ENCODE data around the gene LRMDA.
A peak's percentile ranks its signal among the peaks of the same experiment; 100 is the strongest.

LRMDA gene

DNA sequence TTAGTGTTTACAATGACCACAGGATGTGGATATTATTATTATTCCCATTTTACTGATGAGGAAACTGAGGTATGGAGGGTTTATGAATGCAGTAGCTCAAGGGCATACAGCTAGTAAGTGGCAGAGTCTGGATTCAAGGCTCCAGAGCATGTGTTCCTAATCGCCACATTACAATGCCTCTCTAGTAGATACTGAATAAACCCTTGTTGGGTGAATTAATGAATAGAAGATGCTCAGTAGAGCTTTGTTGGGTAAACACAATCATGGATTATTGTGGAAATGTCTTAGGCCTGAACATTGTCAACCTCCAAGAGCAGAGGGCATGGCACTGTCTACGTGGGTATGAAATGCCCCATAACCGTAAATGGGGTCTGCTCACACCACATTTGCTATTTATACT lies 545.3 kb downstream of the LRMDA start:
- no peak for DNase-seq (ENCODE audit: low read depth)
- no peak overlapping the region for H3K4me3 ChIP-seq (ENCODE audit: low read length)
- TF ChIP-seq, protein P1, sequence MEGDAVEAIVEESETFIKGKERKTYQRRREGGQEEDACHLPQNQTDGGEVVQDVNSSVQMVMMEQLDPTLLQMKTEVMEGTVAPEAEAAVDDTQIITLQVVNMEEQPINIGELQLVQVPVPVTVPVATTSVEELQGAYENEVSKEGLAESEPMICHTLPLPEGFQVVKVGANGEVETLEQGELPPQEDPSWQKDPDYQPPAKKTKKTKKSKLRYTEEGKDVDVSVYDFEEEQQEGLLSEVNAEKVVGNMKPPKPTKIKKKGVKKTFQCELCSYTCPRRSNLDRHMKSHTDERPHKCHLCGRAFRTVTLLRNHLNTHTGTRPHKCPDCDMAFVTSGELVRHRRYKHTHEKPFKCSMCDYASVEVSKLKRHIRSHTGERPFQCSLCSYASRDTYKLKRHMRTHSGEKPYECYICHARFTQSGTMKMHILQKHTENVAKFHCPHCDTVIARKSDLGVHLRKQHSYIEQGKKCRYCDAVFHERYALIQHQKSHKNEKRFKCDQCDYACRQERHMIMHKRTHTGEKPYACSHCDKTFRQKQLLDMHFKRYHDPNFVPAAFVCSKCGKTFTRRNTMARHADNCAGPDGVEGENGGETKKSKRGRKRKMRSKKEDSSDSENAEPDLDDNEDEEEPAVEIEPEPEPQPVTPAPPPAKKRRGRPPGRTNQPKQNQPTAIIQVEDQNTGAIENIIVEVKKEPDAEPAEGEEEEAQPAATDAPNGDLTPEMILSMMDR (conservative IDR thresholded peaks at IDR 0.05; ENCODE audit: low read length), result no peak

DNA sequence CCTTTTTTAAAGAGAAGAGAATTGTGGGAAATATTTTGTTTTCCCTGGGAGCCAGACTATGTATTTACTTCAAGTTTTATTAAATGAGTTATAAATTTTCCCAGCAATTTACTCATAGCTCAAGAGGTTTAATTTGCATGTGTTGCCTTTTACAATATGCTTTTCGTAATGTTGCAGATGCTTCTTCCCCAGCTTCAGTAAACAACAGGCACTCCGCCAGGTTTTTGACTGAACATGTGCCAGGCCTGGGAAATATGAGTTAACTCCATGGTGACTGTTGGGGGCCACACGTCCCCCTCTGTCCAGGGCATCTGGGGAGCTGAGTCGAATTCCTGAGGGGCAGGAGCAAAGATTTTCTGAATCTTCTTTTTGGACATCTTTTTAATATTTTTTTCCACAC lies 545.7 kb downstream of the LRMDA start:
- no peak overlapping the region for H3K4me3 ChIP-seq (ENCODE audit: low read length)
- peak; percentile 40 for DNase-seq (ENCODE audit: low read depth)
- TF ChIP-seq, protein P1 (conservative IDR thresholded peaks at IDR 0.05; ENCODE audit: low read length), result no peak

DNA sequence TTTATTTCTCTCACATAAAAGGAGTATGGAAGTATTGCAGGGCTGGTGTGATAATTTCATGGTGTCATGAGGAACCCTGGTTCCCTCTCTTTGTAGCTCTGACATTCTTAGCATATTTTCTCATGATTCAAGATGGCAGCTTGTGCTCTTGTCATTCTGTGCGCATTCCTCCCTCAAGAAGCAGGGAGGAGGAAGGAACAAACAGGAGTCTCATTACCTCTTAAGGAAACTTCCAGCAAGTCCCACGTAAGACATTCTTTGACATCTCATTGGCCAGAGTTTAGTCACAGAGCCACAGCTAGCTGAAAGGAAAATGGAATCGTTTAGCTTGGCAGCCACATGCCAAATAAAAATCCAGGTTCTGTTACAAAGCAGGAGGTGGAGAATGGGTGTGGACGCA lies 546.8 kb downstream of the LRMDA start:
- H3K4me3 ChIP-seq (ENCODE audit: low read length), result no peak overlapping the region
- TF ChIP-seq, protein P1 (conservative IDR thresholded peaks at IDR 0.05; ENCODE audit: low read length), result no peak
- peak; percentile 30 for DNase-seq (ENCODE audit: low read depth)

DNA sequence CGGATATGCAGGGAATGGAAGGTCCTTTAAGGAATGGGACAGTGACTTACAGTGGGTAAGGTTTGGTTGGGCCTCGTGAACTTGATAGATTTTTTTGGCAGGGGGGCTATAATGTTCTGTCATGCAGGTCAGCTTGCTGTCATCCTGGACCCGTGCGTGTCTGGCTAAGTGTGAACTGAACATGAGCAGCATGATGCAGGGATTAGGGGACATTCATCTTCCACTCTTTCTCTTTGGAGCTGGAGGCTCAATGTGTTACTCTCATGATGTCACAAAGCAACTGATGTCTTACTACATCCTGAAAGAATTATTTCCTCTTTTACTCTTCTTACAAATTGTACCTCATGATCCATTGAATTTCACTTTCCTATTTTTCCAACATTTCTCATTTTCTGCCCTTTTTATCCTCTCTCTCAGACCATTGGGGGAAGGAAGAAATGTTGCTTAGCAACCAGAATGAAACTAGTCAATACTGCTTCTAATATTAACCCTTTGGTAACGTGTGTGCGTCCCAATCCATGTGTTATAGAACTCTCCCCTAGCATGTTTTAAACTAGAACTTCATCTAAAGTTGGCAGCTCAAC lies 549.1 kb downstream of the LRMDA start:
- H3K4me3 ChIP-seq (ENCODE audit: low read length), result no peak overlapping the region
- DNase-seq (ENCODE audit: low read depth), result no peak
- TF ChIP-seq, protein P1 (conservative IDR thresholded peaks at IDR 0.05; ENCODE audit: low read length), result no peak

DNA sequence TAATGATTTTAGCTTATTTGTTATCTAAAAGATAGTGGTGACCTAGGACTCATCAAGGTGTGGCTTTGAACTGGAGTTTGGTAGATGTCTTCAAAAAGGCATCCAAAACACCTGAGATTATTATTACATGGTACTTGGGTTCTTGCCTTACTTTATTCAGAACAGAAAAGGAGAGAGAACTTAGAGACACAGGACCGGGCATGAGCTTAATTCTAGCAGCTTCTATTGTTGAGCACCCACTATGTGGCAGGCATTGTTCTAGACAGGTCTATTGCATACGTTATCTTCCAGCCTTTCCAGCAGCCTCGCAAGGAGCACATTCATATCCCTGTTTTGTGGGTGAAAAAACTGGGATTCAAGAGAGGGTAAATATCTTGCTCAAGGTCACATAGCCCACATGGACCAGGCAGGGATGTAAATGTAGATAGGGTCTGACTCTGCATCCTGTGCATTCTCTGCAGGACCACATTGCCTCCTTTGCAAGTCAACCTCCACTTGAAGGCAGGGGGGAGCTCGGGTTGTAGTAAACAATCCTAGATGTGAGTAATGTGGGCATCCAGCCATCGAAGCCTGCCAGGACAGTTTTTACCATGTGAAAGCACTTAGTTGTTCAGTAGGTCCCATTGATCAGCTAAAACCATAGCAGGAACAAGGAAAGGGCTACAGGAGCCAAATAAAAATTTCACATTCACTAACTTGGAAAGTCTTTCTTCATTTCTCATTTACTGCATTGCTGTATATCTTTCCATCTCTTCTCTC lies 551.4 kb downstream of the LRMDA start:
- no peak overlapping the region for H3K4me3 ChIP-seq (ENCODE audit: low read length)
- peak; percentile 76 for DNase-seq (ENCODE audit: low read depth)
- TF ChIP-seq, protein P1 (conservative IDR thresholded peaks at IDR 0.05; ENCODE audit: low read length), result no peak

- DNase-seq (ENCODE audit: low read depth), result no peak
- H3K4me3 ChIP-seq (ENCODE audit: low read length), result no peak overlapping the region
Measured at GRCh38 chr10:75984067-75984466, 552.6 kb downstream of the LRMDA start.

More at GRCh38 chr10:75984067-75984466, 552.6 kb downstream of the LRMDA start:
- TF ChIP-seq, protein P1 (conservative IDR thresholded peaks at IDR 0.05; ENCODE audit: low read length), result no peak

All from AG10803 (cell line).